Superior temporal gyrus (tissue), 1 donor: ENCODE measurements around the gene PARD6B.
"Not testable (repeated sequence)": the region's sequence is repeated elsewhere in the genome, so short reads cannot be mapped to it uniquely, and the experiment has no call there.

Source experiments
- DNase-seq: peaks from one replicate; pipeline ENCODE4 v3.0.0-alpha.2; 2016; ENCODE audit errors: extremely low spot score

The PARD6B gene, protein sequence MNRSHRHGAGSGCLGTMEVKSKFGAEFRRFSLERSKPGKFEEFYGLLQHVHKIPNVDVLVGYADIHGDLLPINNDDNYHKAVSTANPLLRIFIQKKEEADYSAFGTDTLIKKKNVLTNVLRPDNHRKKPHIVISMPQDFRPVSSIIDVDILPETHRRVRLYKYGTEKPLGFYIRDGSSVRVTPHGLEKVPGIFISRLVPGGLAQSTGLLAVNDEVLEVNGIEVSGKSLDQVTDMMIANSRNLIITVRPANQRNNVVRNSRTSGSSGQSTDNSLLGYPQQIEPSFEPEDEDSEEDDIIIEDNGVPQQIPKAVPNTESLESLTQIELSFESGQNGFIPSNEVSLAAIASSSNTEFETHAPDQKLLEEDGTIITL

DNA sequence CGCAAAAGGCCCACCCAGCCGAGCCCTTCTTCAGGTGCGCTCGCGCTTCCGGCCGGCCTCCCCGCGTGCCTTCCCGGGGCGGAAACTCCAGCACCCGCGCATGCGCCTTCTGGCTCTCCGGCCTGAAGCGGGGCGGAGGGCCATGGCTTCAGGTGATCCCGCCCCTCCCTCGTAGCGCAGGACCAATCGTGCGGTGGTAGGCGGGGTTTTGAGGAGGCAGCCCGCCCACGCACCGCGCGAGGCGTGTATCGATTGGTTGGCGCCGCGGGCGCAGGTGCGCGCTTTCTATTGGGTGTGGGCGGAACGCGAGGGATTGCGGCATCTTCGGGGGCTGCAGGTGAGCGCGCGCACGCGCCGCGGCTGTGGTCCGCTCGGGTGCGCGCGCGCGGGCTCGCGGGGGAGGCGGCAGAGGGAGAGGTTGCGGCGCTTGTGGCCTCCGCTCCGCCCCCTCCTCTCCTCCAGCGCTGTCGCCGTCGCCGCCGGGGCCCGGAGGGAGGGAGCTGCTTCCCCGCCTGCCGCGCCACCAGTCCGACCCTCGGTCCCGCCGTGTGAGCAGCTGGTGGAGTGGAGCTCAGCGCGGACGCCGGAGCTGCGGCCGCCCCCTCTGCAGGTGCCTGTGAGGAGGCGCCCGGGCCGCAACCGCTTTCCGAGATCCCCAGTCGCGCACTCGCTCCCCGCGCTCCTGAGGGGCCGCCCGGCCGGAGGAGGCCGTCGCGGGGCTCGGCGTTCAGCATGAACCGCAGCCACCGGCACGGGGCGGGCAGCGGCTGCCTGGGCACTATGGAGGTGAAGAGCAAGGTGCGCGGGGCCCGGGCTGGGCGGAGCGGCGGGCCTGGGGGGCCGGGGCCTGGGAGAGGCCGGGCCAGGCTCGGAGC is at the start of gene PARD6B:
Gene PARD6B (plus strand): TSS at position 526 of the 875 bp plus-strand sequence. CDS start 207 bp downstream, at position 733.
- peak; percentile 95 for DNase-seq

DNA sequence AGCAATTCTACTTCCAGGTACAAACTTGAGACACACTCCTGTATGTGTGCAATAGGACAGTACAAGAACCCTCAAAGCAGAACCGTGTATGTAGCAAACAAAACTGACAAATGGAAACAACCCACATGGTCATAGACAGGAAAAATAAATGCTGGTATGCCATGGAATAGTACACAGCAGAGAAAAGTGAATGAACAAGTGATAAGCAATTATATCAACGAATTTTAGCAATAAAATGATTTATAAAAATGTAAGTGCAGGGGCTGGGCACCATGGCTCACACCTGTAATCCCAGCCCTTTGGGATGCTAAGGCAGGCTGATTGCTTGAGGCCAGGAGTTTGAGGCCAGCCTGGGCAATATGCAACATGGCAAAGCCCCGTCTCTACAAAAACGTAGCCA is 49.3 kb upstream of the PARD6B start:
- no peak for DNase-seq

- no peak for DNase-seq
Measured at GRCh38 chr20:50682947-50683530, 48.3 kb upstream of the PARD6B start.

GRCh38 chr20:50683570-50683969 is 47.8 kb upstream of the PARD6B start:
- DNase-seq: no peak

DNA sequence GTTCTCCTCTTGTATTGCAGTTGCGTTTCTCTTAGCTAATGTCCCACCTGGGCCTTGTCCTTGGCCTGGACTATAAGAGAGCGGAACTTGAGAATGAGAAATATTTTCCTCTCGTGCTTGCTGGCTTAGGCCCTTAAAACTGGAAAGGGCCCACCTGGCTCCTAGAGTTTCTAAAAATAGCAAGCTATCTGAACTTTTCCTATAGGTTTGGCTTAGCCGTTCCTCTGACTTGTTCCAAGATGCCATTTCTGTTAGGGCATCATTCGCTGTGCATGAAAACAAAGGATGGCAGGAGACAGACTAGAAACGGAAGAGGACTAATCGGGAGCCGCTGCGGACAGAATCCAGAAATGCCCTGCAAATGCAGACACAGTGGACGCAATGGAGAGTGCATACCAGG is 44.6 kb upstream of the PARD6B start:
- DNase-seq: no peak

DNA sequence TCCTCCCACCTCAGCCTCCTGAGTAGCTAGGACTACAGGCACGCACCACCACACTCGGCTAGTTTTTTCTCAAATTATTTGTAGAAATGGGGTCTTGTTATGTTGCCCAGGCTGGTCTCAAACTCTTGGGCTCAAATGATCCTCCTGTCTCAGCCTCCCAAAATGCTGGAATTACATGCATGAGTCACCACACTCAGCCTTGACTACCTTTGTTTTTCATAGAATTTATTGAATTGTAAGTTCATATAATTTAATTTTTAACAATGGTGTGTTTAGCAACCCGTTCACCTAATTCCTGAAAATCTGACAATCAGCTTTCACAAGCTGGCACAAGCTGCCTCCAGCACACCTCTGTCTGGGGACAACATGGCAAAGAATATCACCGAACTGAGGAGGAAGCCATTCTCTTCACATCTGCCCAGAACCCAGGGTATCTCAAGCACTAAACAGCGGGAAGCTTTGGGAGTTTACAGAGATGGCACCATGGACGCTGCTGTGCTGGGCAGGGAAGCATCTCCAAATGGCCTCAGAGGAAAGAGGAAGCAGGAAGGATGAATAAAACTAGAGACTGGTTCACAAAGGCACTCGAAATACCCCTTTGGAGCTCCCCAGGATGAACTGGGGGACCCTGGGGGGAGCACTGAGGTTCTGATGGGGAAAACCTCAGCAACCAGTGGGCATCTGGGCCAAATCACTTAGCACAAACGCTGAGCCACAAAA is 43.0 kb upstream of the PARD6B start:
- DNase-seq: no peak

GRCh38 chr20:50689864-50690649 is 41.3 kb upstream of the PARD6B start:
- no peak for DNase-seq

- DNase-seq: no peak
Measured at GRCh38 chr20:50690650-50691572, 40.5 kb upstream of the PARD6B start, which contains the start of gene RIPOR3. RIPOR3 (minus strand) TSS chr20:50691542; CDS start chr20:50691128, 414 bp downstream.

- DNase-seq: no peak
Measured at GRCh38 chr20:50691573-50692551, 39.5 kb upstream of the PARD6B start.

DNA sequence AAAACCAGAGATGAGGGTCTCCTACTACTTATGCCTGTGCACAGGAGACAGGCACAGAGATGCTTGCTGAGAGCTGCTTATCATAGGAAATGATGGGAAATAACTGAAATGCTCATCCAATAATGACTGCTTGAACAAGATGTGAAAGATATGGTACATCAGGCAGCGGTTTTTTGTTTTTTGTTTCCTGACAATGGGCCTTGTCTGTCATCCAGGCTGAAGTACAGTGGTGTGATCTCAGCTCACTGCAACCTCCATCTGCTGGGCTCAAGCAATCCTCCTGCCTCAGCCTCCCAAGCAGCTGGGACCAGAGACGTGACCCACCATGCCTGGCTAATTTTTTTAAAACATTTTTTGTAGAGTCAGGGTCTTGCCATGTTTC is 38.8 kb upstream of the PARD6B start:
- DNase-seq: no peak

GRCh38 chr20:50693001-50693400 is 38.4 kb upstream of the PARD6B start:
- DNase-seq: no peak

DNA sequence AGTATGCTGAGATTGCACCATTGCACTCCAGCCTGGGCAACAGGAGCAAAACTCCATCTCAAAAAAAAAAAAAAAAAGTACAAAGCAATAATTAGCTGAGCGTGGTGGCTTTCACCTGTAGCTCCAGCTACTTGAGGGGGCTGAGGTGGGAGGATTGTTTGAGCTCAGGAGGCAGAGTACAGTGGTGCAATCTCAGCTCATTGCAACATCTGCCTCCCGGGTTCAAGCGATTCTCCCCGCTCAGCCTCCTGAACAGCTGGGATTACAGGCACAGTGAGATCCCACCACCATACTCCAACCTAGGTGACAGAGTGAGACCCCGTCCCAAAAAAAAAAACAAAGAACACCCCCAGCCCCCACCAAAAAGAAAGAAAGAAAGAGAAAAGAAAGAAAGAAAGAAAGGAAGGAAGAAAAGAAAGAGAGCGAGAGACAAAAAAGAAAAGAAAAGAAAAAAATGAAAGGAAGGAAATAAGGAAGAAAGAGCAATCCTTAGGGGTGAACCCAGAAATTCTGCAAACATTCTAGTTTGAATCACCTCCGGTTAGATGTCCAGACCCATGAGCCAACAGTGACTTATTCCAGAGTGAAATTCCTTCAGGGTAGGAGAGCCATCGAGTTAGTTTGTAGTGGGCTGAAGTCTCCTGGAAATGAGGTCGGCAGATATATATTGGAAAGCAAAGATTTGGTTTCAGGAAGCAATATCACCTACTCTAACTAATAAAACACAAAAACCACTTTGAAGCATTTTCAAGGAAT is 36.8 kb upstream of the PARD6B start:
- no peak for DNase-seq

DNA sequence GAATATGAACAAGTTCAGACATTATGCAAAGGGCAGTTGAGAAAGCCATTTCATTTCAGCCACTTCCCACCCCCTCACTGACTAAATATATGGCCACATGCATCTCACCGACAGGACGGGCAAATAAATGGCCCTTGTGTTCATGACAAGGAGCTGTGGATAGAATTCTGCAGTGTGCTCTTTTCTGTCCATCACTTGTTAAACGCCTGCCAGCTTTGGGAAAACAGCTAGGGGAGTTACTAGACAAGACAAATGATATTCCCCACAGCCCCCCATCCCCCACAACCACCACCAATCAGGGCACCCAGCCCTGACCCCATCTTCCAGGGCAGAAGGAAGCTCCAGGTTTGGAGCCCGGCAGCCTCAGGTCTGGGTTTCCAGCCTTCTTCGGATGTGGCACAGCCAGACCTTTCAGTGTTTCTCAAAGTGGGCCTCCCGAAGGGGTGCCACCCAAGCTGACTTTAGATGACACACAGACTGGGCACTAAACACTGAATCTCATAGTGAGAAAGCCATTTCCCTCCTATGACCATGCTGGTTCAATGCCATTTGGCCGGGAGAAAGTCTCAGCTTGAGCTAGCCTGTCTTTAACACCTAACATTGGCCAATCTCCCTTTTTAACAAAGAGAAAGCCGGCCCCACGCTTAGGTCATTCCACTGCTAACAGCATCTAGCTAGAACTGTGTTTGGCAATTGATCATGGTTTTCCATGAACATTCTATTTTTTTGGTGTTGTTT is 36.1 kb upstream of the PARD6B start:
- peak; percentile 19 for DNase-seq

DNA sequence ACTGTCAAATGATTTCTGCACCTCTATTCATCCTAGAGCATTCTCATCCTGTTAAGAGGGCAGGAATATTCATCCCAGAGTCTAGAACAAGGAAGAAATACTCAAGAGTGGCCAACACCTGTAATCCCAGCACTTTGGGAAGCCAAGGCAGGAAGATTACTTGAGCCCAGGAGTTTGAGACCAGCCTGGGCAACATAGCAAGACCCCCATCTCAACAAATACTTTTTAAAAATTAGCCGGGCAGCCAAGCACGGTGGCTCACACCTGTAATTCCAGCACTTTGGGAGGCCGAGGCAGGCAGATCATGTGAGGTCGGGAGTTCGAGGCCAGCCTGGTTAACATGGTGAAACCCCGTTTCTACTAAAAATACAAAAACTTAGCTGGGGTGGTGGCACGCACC is 33.1 kb upstream of the PARD6B start:
- not testable (repeated sequence) for DNase-seq

DNA sequence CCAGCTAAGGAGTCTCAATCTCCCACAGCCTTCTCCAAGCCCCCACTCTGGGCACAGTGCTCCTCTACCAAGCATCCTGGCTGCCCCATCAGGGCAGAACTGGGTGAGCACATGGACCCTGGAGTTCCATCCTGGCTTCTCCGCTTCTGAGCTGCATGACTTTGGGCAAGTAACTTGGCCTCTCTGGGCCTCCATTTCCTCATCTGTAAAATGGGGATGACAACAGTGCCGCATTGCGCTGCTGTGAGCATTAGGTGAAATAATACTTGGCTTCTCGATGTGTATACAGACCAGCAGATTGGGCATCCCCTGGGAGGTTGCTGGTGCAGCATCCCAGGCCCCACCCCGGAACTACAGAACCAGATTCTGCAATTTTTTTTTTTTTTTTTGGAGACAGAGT is 31.7 kb upstream of the PARD6B start:
- DNase-seq: no peak

DNA sequence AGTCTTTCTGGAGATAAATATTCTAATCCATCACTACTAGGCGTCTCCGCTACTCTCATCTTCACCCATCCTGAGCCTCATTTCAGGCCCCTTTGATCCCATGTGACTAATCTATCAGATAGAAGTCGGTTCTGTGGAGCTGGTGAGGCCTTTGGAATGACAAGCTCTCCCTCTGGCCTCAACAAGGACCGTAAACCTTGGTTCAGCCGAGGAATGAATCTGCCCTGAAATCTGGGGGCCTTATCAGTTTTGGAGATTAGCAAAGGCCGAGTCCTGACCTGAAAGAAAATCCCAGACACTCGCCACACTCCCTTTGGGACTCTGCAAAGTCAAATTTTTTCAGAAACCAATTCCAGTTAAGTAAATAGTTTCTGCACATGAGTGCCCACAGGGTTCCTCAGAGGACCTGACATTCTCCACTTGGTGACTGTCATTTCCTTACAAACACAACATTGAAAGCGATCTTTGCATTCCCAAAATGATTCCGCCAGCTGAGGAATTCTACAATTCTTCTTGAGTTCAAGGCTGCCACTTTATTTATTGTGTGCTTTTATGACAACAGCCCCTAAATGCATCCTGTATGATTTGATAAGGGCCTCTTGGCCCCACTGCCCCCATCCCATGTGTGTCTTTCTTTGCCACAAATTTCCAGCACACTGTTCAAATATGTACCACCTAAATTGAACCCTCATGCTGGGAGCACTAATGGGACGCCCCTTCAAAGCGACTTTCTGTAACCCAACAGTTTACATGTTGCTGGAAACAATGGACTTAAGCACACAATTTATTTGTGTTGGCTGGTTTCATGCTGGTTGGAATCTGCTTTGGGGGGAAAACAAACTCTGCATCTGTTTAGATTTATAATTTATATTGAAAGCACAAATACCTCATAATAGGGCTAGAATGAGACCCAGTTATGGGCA is 30.1 kb upstream of the PARD6B start:
- no peak for DNase-seq
